Ovary (tissue), 3 donors: Measurements from ENCODE around the gene IFNAR2.

ENCODE experiments used
- CTCF ChIP-seq, 3 donors: fragments of 450-650 bp in 2 of 3; fragments of 200-600 bp in 1 of 3; IDR thresholded peaks; one replicate each; pipeline versions ENCODE4 v1.5.1 to v1.8.0; 2016 to 2022; ENCODE audit warnings: antibody characterized with exemption in 3 of 3, mild to moderate bottlenecking in 1 of 3
- POLR2A ChIP-seq: fragments of 450-650 bp; IDR thresholded peaks from one replicate; pipeline ENCODE4 v1.6.1; 2017; ENCODE audit warnings: antibody characterized with exemption, mild to moderate bottlenecking, moderate library complexity
- donor health status: DM: no; HTN: no; CAD: no.

GRCh38 chr21:33189237-33189636, 40.5 kb upstream of the IFNAR2 start:
- TF ChIP-seq CTCF (IDR thresholded peaks at IDR 0.05) (no peak), POLR2A (no peak)
